ENCODE results near the gene MYH7B. TPM values are rescaled to one million over a fixed set of nuclear protein-coding genes. Genes with fewer than 3 reads are reported as not detected.

The MYH7B gene
- total RNA-seq (2022; extraction: Qiagen RNA extraction; ENCODE audit: low read depth): 0.03 to 0.04 TPM in 2 of 5 replicates, not detected in the others

DNA sequence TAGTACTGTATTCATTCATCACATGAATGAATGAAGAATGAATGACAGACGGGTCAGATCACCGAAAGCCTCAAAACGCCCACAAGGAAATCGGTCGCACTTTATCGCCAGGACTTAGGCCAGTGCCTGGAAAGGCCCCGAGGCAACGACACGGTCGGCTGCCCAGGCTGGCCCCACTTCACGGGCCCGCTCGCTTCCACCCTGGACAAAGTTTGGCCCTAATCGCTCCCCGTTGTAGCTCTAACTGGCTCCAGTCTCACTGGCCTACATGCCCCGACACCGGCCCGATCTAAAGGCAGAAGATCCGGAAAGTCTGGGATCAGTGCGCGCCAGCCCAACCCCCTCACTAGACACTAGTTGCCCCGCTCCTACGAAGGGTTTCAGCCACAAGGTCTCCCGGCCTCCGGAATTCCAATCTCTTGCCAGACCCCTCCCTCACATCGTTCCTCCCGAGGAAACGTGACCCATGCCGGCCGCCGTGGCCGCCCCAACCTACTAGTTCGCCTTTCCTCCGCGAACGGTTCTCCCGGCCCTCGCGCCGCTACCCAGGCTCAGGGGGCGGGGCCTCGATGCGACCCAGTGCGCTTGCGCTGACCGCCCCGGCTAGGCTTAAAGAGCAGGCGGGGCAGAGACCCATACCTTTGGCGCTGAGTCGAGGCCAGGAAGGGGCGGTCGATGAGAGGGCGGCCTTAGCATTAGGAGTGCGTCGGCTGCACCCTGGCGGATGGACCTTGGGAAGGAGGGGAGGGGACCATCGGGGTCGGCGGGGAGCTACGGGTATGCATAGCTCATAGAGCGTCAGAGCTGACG lies at the start of gene MYH7B, which contains the start of gene GSS:
MYH7B (plus strand) TSS at position 638 of the 810 bp plus-strand sequence. CDS start 22,138 bp downstream, outside the sequence.
GSS (minus strand) TSS at position 576 of the 810 bp plus-strand sequence. CDS start 3,954 bp downstream, outside the sequence.

Other genes with a start within 250 kb of the MYH7B start
- 17.5 to 20.1 TPM (median 19.8 TPM) in 5 replicates for gene NCOA6, start 130.2 kb upstream of the MYH7B start, total RNA-seq (2022; extraction: Qiagen RNA extraction; ENCODE audit: low read depth)
- gene GGT7, start 83.0 kb upstream of the MYH7B start, total RNA-seq (2022; extraction: Qiagen RNA extraction; ENCODE audit: low read depth): 5.4 to 7.7 TPM (median 6.9 TPM) in 5 replicates
- 7.9 to 11.0 TPM (median 8.9 TPM) in 5 replicates for gene ACSS2, start 79.3 kb upstream of the MYH7B start, total RNA-seq (2022; extraction: Qiagen RNA extraction; ENCODE audit: low read depth)
- gene GSS, start 62 bp upstream of the MYH7B start, total RNA-seq (2022; extraction: Qiagen RNA extraction; ENCODE audit: low read depth): 51.3 to 63.7 TPM (median 56.5 TPM) in 5 replicates
- 48.3 to 58.1 TPM (median 54.8 TPM) in 5 replicates for gene TRPC4AP, start 136.9 kb downstream of the MYH7B start, total RNA-seq (2022; extraction: Qiagen RNA extraction; ENCODE audit: low read depth)
- gene EDEM2, start 191.5 kb downstream of the MYH7B start, total RNA-seq (2022; extraction: Qiagen RNA extraction; ENCODE audit: low read depth): 43.3 to 54.9 TPM (median 47.3 TPM) in 5 replicates
- gene PROCR, start 216.2 kb downstream of the MYH7B start, total RNA-seq (2022; extraction: Qiagen RNA extraction; ENCODE audit: low read depth): 92.1 to 131 TPM (median 130 TPM) in 5 replicates